Erythroblast (primary cell): ENCODE measurements around the gene COL12A1.

Source experiments
- GATA1 ChIP-seq: IDR thresholded peaks from 2 replicates; pipeline ENCODE4 v1.6.1; 2011; ENCODE audit warnings: low read depth, mild to moderate bottlenecking, control low read depth, low read length, moderate library complexity
- POLR2A ChIP-seq: IDR thresholded peaks from 2 replicates; pipeline ENCODE4 v1.6.1; 2011; ENCODE audit warnings: mild to moderate bottlenecking, low read length

- TF ChIP-seq POLR2A (no peak), GATA1 (no peak)
Observed at GRCh38 chr6:75106426-75106825, 99.4 kb downstream of the COL12A1 start.
